Transverse colon (tissue), 4 donors: Measurements from ENCODE around the gene NDUFC2.

Experiments used
- EP300 ChIP-seq: sonication (generic); formaldehyde crosslinking; IDR thresholded peaks from one replicate; pipeline ENCODE4 v1.6.1; 2017; ENCODE audit warnings: antibody characterized with exemption, low read depth
- POLR2A ChIP-seq: fragments of 450-650 bp; IDR thresholded peaks from one replicate; pipeline ENCODE4 v1.6.1; 2016; ENCODE audit warnings: antibody characterized with exemption, mild to moderate bottlenecking, moderate library complexity
- POLR2AphosphoS5 ChIP-seq, 3 donors: sonication (generic); formaldehyde crosslinking; IDR thresholded peaks; one replicate each; pipeline ENCODE4 v1.6.1; 2016; ENCODE audit warnings: antibody characterized with exemption in 3 of 3
- TF ChIP-seq, protein P1 (sequence below), 5 experiments: fragments of 200-600 bp in 3 of 5; fragments of 450-650 bp in 2 of 5; sonication (generic) in 3 of 5; IDR thresholded peaks; 1 replicate in 2 of 5; 2 replicates in 3 of 5; pipeline ENCODE4 v1.5.1; 2016 to 2017; ENCODE audit warnings: antibody characterized with exemption in 5 of 5, inconsistent platforms in 3 of 5, mild to moderate bottlenecking in 2 of 5, moderate library complexity in 1 of 5

DNA sequence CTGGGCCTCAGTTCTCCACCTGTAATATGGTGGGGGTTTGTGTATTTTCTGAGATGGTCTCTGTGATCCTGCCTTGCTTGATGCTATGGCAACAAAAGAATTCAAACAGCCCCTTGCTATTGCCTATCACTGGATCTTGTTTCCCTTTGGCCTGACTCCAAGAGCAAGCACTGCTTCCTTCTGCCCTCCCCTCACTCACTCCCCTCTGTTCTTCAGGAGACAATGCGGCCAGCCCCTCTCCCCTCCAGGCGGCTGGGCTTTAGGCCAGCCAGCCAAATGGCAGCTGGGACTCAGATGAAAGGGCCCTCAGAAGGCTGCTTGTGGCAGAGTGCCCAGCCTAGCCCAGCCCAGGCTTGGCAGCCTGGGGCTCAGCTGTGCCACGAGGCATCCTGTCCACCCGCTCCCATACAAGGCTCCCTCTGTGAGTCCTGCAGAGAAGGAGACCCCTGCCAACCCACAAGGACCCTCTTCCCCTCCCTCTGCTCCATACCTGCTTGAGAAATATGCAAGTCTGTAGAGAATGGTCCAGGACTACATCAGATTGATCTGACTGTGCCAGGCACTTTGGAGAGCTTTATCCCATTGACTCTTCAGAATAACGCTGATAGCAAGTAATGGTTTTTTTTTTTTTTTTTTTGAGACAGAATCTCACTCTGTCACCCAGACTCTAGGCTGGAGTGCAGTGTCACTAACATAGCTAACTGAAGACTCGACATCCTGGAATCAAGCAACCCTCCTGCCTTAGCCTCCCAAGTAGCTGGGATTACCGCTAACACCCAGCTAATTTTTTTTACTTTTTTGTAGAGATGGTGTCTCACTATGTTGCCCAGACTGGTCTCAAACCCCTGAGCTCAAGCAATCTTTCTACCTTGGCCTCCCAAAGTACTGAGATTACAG is 49.0 kb downstream of the NDUFC2 start:
- TF ChIP-seq POLR2A (no peak), EP300 (no peak), POLR2AphosphoS5 (IDR thresholded peaks at IDR 0.05) (no peak)
- TF ChIP-seq, protein P1, sequence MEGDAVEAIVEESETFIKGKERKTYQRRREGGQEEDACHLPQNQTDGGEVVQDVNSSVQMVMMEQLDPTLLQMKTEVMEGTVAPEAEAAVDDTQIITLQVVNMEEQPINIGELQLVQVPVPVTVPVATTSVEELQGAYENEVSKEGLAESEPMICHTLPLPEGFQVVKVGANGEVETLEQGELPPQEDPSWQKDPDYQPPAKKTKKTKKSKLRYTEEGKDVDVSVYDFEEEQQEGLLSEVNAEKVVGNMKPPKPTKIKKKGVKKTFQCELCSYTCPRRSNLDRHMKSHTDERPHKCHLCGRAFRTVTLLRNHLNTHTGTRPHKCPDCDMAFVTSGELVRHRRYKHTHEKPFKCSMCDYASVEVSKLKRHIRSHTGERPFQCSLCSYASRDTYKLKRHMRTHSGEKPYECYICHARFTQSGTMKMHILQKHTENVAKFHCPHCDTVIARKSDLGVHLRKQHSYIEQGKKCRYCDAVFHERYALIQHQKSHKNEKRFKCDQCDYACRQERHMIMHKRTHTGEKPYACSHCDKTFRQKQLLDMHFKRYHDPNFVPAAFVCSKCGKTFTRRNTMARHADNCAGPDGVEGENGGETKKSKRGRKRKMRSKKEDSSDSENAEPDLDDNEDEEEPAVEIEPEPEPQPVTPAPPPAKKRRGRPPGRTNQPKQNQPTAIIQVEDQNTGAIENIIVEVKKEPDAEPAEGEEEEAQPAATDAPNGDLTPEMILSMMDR (IDR thresholded peaks at IDR 0.05): no peak
